Omental fat pad (tissue), 4 donors: ENCODE measurements around the gene PRSS57. TPM values are rescaled to one million over a fixed set of nuclear protein-coding genes. Genes with fewer than 3 reads are reported as not detected.
"Not testable (repeated sequence)": the region's sequence is repeated elsewhere in the genome, so short reads cannot be mapped to it uniquely, and the experiment has no call there.

ENCODE experiments used
- ATAC-seq: fragments of 150-250 bp; one replicate; pipeline ENCODE4 v1.9.1; 2016; ENCODE audit warnings: mild to moderate bottlenecking, moderate library complexity; ENCODE audit not compliant: low FRiP score
- DNase-seq: peaks from one replicate; pipeline ENCODE4 v3.0.0-alpha.2; 2019; ENCODE audit warnings: low spot score
- total RNA-seq, 4 donors: library from RNA; depleted of rRNA; stranded (reverse); fragments of >200 nt; gene quantifications; one replicate each; pipeline ENCODE4 v1.1.0, GENCODE V29; 2016
- TF ChIP-seq, protein P1 (sequence below), 3 donors: fragments of 450-650 bp; IDR thresholded peaks; one replicate each; pipeline ENCODE4 v1.5.1; 2016 to 2017; ENCODE audit warnings: antibody characterized with exemption in 3 of 3, mild to moderate bottlenecking in 3 of 3, moderate library complexity in 2 of 3

PRSS57 gene
- total RNA-seq, 4 donors from 2014 or later: 0.95 TPM; not detected in 3

DNA sequence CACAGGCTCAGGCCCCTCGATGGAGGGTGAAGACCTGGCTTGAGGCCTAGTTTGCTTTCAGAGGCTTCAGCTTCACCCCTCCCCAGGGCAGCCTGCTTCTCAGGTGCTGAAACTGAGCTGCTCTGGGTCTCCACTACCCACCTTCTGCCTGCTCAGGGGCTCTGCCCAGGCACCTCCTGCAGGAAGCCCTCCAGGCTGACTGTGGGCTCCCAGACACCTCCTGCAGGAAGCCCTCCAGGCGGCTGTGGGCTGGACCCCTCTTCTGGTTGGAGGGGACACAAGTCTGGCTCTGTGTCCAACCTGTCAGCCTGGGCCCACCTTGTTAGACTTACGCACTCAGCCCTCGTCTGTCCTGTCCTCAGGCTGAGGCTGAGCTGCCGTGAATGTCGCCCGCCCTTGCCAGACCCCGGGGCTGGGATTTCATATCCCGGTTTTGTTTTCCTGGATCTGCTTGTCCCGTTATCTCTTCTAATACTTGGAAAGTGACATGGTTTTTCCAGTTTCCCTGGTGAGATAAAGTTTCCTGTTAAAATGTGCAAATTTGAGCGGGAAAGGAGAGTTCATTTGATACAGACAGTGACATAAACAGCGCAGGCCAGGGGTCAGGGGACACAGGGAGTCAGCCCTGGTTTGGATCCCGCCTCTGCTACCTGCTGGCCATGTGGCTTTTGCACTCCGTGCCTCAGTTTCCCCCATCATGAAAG lies 34.9 kb upstream of the PRSS57 start:
- TF ChIP-seq, protein P1, sequence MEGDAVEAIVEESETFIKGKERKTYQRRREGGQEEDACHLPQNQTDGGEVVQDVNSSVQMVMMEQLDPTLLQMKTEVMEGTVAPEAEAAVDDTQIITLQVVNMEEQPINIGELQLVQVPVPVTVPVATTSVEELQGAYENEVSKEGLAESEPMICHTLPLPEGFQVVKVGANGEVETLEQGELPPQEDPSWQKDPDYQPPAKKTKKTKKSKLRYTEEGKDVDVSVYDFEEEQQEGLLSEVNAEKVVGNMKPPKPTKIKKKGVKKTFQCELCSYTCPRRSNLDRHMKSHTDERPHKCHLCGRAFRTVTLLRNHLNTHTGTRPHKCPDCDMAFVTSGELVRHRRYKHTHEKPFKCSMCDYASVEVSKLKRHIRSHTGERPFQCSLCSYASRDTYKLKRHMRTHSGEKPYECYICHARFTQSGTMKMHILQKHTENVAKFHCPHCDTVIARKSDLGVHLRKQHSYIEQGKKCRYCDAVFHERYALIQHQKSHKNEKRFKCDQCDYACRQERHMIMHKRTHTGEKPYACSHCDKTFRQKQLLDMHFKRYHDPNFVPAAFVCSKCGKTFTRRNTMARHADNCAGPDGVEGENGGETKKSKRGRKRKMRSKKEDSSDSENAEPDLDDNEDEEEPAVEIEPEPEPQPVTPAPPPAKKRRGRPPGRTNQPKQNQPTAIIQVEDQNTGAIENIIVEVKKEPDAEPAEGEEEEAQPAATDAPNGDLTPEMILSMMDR (IDR thresholded peaks at IDR 0.05): no peak
- ATAC-seq: no peak
- no peak for DNase-seq

DNA sequence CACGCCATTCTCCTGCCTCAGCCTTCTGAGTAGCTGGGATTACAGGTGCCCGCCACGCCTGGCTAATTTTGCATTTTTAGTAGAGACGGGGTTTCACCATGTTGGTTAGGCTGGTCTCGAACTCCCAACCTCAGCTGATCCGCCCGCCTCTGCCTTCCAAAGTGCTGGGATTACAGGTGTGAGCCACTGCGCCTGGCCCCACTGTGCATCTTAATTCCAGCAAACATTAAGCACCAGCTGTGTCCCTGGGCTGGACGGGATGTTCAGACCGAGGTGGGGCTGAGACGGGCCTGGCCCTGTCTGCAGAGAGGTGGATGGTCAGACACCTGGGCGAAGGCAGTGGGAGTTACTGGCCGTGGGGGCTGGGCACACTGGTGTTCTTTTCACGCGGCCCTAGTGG lies 34.3 kb upstream of the PRSS57 start:
- DNase-seq, ATAC-seq: not testable (repeated sequence)

DNA sequence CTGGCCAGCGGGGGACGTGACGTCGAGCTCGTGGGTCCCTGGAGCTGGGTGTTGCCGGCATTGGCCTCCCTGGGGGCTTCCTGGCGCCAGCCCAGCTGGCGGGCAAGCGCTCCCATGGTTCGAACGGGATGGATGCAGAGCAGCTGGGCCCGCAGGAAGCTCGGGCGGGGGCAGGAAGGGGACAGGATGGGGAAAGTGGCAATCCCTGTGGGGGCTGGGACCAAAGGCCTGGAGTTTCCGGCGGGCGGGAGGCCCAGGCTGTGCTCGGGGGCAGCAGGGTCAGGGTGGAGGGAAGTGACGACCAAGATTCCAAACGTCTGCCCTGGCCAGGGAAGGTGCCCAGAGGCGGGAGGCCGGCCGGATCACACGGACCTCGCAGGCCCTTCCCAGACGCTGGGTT lies 32.8 kb upstream of the PRSS57 start:
- TF ChIP-seq, protein P1 (IDR thresholded peaks at IDR 0.05): no peak
- DNase-seq (no peak), ATAC-seq (no peak)

DNA sequence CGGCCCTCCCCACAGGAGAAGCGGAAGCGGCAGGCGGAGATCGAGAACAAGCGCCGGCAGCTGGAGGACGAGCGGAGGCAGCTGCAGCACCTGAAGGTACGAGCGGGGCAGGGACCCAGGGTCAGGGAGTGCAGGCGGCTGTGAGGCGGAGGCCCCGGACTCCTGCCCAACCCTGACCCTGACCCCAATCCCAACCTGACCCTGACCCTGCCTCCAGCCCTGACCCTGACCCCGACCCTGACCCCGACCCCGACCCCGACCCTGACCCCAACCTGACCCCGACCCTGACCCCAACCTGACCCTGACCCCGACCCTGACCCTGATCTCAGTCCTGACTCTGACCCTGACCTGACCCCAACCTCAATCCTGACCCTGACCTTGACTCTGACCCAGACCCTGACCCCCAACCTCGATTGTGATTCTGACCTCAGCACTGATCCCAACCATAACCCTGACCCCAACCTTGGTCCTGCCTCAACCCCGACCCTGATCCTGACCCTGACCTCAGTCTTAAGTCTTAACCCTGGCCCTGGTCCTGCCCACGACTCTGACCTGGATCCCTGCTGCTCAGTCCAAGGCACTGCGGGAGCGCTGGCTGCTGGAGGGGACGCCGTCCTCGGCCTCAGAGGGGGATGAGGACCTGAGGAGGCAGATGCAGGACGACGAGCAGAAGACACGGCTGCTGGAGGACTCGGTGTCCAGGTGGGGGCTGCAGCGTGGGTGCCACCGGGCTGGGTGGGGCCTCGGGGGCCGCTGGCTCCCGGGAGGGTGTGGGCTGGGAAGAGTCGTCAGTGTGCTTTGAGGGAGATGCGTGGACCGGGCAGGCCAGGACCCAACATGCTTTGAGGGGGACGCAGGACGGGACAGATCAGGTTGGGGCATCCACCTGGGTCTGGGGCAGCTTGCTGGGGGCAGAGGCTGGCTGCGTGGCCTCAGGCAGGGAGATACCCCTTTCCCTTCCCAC lies 32.0 kb upstream of the PRSS57 start:
- TF ChIP-seq, protein P1 (IDR thresholded peaks at IDR 0.05): no peak
- no peak for ATAC-seq

DNA sequence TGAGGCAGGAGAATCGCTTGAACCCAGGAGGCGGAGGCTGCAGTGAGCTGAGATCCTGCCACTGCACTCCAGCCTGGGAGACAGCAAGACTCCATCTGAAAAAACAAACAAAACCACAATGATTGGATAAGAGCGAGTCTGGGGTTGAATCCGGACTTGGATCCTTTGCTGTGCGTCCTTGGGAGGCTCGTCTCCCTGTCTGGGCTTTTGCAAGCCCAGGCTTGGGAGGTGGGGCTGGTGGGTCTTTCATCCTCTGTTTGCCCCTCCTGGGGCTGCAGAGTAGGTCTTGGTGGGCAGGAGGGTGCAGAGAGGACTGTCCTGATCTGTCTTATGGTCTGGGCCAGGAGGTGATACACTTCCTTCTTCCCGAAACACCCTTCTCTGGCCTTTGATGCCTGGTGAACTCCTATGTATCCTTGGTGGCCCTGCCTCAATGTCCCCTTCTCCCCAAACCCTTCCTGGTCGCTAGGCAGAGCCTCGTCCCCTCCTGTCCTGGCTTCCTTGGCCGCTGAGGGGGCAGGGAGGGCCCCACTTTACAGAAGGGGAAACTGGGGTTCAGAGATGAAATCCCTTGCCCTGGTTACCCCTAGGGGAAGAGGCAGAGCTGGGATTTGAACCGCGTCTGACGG lies 30.3 kb upstream of the PRSS57 start:
- DNase-seq (no peak), ATAC-seq (no peak)
- TF ChIP-seq, protein P1 (IDR thresholded peaks at IDR 0.05): no peak

More for the DNA sequence above, 32.0 kb upstream of the PRSS57 start:
- no peak for DNase-seq

DNA sequence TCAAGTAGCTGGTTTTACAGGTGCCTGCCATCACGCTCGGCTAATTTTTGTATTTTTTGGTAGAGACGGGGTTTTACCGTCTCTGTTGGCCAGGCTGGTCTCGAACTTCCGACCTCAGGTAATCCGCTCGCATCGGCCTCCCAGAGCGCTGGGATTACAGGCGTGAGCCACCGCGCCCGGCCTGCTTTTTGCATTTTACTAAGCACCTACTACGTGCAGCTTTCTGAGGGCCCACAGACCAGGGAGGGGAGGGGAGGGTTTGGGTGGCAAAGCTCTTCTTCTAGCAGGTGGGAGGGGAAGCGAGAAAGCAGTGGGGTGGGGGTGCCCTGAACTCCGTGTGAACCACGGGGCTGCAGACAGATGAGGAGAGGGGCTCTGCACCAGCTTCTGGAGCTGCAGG lies 28.5 kb upstream of the PRSS57 start:
- DNase-seq: no peak
- no peak for ATAC-seq
- TF ChIP-seq, protein P1 (IDR thresholded peaks at IDR 0.05): no peak

DNA sequence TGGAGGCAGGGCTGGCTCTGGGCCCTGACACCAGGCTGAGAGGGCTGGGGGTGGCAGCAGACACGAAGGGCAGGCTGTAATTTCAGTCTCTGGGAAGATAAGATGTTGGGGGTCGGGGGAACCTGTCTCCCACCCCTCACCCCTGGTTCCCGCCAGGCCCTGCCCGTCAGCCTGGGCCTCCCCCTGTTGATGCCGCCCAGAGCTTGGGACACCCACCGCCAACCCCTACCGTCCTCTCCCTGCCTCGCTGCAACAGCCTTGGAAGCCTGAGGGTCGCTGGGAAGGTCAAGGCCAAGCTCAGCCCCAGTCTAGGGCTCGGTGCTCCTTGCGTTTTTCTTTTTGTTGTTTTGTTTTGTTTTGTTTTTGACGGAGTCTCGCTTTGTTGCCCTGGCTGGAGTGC lies 28.0 kb upstream of the PRSS57 start:
- TF ChIP-seq, protein P1 (IDR thresholded peaks at IDR 0.05): no peak
- DNase-seq: no peak

More for the DNA sequence above, 28.0 kb upstream of the PRSS57 start:
- ATAC-seq: no peak
